GM12873 (cell line): ENCODE measurements around the gene PRADC1.

Experiments
- CTCF ChIP-seq: IDR thresholded peaks from 2 replicates; pipeline ENCODE4 v1.5.1; 2012; ENCODE audit warnings: low read depth, mild to moderate bottlenecking, moderate library complexity, low read length, control low read depth; ENCODE audit not compliant: insufficient read depth; ENCODE audit errors: missing control alignments

PRADC1 gene

GRCh38 chr2:73262108-73262651, 29.1 kb upstream of the PRADC1 start:
- no peak for TF ChIP-seq CTCF

- TF ChIP-seq CTCF, result peak; percentile 31
Observed at GRCh38 chr2:73260338-73260984, 27.4 kb upstream of the PRADC1 start.

GRCh38 chr2:73259704-73260337, 26.8 kb upstream of the PRADC1 start:
- TF ChIP-seq CTCF, result no peak

- no peak for TF ChIP-seq CTCF
Observed at GRCh38 chr2:73259276-73259675, 26.2 kb upstream of the PRADC1 start.

- TF ChIP-seq CTCF, result no peak
Observed at GRCh38 chr2:73258913-73259215, 25.8 kb upstream of the PRADC1 start.

GRCh38 chr2:73258186-73258912, 25.3 kb upstream of the PRADC1 start:
- no peak for TF ChIP-seq CTCF

GRCh38 chr2:73257425-73258125, 24.5 kb upstream of the PRADC1 start:
- TF ChIP-seq CTCF, result no peak
